AG04450 (cell line): Measurements from ENCODE around the gene OR2AT4. TPM values are rescaled to one million over a fixed set of nuclear protein-coding genes. Genes with fewer than 3 reads are reported as not detected.

Experiments used
- CTCF ChIA-PET: fragments of 300-600, 350-600 bp; formaldehyde crosslinking; extraction: SDS; loops from one replicate; lab custom pipeline; 2022; ENCODE audit warnings: antibody characterized with exemption, inconsistent platforms; lab: Charles Lee
- POLR2A ChIA-PET: fragments of 350-600 bp; formaldehyde crosslinking; extraction: SDS; loops from one replicate; lab custom pipeline; 2021; ENCODE audit warnings: antibody characterized with exemption, inconsistent platforms; lab: Yijun Ruan, JAX
- DNase-seq: peaks from one replicate; pipeline ENCODE4 v3.0.0-alpha.2; 2011; ENCODE audit warnings: low read depth, low spot score
- H3K27ac ChIP-seq: one replicate; pipeline ENCODE4 v1.5.1; 2012; ENCODE audit warnings: low read depth, low read length, control low read depth
- H3K27me3 ChIP-seq: one replicate; pipeline ENCODE4 v1.6.0; 2012; ENCODE audit warnings: low read length; ENCODE audit not compliant: control insufficient read depth, insufficient read depth
- H3K4me3 ChIP-seq: 2 replicates; pipeline ENCODE4 v1.5.1; 2011; ENCODE audit warnings: mild to moderate bottlenecking, low read depth, low read length, control low read depth
- H3K9me3 ChIP-seq: 2 replicates; pipeline ENCODE4 v1.5.1; 2012; ENCODE audit warnings: low read length; ENCODE audit not compliant: control insufficient read depth, insufficient read depth
- polyA plus RNA-seq: library from polyadenylated mRNA; depleted of rRNA; stranded (reverse); fragments of >200 nt; gene quantifications from 2 replicates; pipeline ENCODE4 v1.2.3, GENCODE V29; 2011
- TF ChIP-seq, protein P1 (sequence below): IDR thresholded peaks from 2 replicates; pipeline ENCODE4 v1.5.1; 2011; ENCODE audit warnings: low read depth, low read length, control low read depth, inconsistent platforms

OR2AT4 gene
- polyA plus RNA-seq, 1 experiment = not detected

DNA sequence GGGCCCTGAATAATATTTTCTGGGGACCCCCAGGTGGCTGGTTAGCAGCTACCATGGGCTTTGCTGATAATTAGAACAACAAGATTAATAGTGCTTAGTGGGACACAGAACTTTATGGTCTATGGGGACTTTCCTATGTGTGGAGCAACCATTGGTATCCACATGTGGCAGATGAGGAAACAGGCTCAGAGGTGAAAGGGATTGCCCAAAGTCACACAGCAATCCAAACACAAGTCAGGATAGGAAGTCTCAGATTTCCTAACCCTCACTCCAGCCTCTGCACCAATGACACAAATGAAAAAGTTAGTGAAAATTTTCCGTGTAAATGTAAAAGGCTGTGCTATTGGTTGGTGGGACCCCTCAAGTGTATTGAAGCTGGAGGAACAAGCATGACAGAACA lies 39.0 kb upstream of the OR2AT4 start:
- H3K9me3 ChIP-seq = no peaks in the 10 kb centered on the region
- CTCF ChIA-PET = interaction anchor here (1.1 kb wide), 1 partner anchor 69 kb away, joined by 3 read pairs; no protein-coding TSS in a partner anchor
- POLR2A ChIA-PET = no interaction called here
- H3K4me3 ChIP-seq = no peak overlapping the region
- H3K27ac ChIP-seq = no peak overlapping the region
- H3K27me3 ChIP-seq = peaks cover 36% of the 10 kb centered on the region
- DNase-seq = no peak
- TF ChIP-seq, protein P1, sequence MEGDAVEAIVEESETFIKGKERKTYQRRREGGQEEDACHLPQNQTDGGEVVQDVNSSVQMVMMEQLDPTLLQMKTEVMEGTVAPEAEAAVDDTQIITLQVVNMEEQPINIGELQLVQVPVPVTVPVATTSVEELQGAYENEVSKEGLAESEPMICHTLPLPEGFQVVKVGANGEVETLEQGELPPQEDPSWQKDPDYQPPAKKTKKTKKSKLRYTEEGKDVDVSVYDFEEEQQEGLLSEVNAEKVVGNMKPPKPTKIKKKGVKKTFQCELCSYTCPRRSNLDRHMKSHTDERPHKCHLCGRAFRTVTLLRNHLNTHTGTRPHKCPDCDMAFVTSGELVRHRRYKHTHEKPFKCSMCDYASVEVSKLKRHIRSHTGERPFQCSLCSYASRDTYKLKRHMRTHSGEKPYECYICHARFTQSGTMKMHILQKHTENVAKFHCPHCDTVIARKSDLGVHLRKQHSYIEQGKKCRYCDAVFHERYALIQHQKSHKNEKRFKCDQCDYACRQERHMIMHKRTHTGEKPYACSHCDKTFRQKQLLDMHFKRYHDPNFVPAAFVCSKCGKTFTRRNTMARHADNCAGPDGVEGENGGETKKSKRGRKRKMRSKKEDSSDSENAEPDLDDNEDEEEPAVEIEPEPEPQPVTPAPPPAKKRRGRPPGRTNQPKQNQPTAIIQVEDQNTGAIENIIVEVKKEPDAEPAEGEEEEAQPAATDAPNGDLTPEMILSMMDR = no peak

DNA sequence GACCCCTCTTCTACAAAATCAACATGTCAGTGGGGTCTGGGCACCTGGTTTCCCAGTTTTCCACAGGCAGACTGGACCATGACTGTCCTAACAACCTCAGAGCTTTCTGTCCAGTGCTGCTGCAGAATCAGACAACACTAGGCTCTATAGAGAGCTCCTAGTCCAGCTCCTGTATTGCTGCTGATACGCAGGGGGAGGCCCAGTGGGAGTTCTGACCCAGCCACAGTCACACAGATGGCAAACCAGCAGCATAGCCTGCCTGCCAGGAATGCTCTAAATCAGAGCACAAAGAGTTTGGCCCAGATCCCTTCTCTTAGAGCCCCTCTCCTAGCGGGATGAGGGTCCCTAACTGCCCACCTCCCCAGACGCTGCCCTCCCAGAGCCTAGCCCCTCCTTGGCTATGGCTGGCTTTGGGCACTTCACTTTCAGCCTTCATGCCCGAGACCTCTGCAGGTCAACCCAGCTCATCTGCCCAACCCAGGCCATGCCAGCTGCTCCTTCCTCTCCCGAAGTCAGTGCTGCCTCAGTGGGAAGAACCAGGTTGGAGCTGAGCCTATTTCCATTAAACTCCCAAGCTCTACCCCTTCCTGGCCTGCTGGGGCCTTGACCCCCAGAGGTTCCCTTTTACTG lies 38.5 kb upstream of the OR2AT4 start:
- no peak overlapping the region for H3K4me3 ChIP-seq
- ChIA-PET POLR2A (no interaction called here), CTCF (interaction anchor here (1.1 kb wide), 1 partner anchor 70 kb away, joined by 3 read pairs; no protein-coding TSS in a partner anchor)
- no peaks in the 10 kb centered on the region for H3K9me3 ChIP-seq
- peaks cover 36% of the 10 kb centered on the region for H3K27me3 ChIP-seq
- TF ChIP-seq, protein P1 = no peak
- no peak for DNase-seq
- H3K27ac ChIP-seq = no peak overlapping the region

DNA sequence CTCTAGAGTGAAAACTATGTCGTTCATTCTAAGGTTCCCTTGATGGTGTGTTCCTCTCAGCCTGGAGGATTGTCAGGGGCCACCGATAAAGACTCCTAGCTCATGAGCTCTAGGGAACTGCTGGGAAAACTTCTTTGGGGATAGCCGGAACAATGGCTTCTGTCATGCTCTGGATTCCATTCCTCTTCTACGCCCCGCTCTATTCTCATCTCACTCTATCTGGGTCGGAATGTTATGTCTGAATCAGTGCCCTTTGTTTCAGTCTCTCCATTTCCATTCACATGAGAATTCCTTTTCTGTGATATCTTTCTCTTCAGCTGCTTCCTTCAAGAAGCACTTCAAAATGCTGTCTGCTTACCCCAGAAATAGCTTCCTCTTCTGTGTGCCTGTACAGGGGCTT lies 37.3 kb upstream of the OR2AT4 start:
- Histone ChIP-seq H3K27ac (no peak overlapping the region), H3K4me3 (no peak overlapping the region), H3K27me3 (peaks cover 34% of the 10 kb centered on the region), H3K9me3 (no peaks in the 10 kb centered on the region; the same call in 1 of the 2 replicates)
- TF ChIP-seq, protein P1 = no peak
- no peak for DNase-seq
- ChIA-PET CTCF (interaction anchor here (2.0 kb wide), 2 partner anchors 9 to 71 kb away, joined by 5 to 11 read pairs; no protein-coding TSS in a partner anchor), POLR2A (no interaction called here)

DNA sequence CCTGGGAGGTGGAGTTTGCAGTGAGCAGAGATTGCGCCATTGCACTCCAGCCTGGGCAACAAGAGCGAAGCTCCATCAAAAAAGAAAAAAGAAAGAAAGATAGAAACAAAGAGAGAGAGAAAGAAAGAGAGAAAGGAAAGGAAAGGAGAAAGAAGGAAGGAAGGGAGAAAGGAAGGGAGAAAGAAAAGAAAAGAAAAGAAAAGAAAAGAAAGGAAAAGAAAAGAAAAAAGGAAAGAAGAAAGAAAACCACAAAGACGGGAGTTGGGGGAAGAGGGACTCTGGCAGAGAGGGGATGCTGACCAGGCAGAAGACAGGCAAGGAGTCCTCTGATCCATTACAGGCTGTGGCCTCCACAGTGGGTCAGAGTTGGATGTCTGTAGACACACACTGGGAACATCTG lies 35.4 kb upstream of the OR2AT4 start:
- ChIA-PET CTCF (interaction anchor here (1.2 to 2.0 kb wide), 2 partner anchors 9 to 73 kb away, joined by 5 read pairs; no protein-coding TSS in a partner anchor), POLR2A (no interaction called here)
- Histone ChIP-seq H3K27me3 (peaks cover 23% of the 10 kb centered on the region), H3K9me3 (no peaks in the 10 kb centered on the region; the same call in 1 of the 2 replicates), H3K4me3 (no peak overlapping the region), H3K27ac (no peak overlapping the region)
- DNase-seq = no peak
- TF ChIP-seq, protein P1 = no peak

DNA sequence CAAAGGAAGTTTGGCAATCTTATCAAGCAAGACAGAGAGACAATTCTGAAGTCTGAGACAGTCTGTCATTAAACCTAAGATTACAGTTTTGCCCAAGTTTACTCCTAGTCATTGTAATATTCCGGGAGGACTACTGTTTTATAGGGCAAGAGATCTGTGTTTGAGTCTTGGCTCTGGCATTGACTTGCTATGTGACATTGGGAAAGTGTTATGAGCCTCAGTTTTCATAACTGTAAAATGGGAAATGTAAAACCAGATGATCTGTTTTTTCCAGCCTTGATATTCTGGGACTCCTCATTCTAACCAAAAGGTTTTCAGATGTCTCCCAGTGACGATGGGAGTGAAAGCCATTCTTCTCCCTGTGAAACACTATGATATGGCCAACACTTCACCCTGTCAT lies 29.9 kb upstream of the OR2AT4 start:
- H3K4me3 ChIP-seq = no peak overlapping the region
- ChIA-PET CTCF (no interaction called here), POLR2A (no interaction called here)
- TF ChIP-seq, protein P1 = no peak
- no peak for DNase-seq
- H3K9me3 ChIP-seq = no peaks in the 10 kb centered on the region; the same call in 1 of the 2 replicates
- H3K27me3 ChIP-seq = peaks cover 3% of the 10 kb centered on the region
- no peak overlapping the region for H3K27ac ChIP-seq
